NCI-H128 (cell line): Measurements from ENCODE around the gene MAN2C1.
"Not testable (repeated sequence)": the region's sequence is repeated elsewhere in the genome, so short reads cannot be mapped to it uniquely, and the experiment has no call there.

Source experiments
- DNase-seq: peaks from one replicate; lab custom pipeline; 2025; ENCODE audit not compliant: unreplicated experiment; lab: John Stamatoyannopoulos, UW

MAN2C1 gene

GRCh38 chr15:75347222-75348033, 21.0 kb downstream of the MAN2C1 start:
- DNase-seq = no peak

- peak; percentile 3 for DNase-seq
Observed at GRCh38 chr15:75346796-75347221, 21.6 kb downstream of the MAN2C1 start, which contains the start of gene NEIL1. NEIL1 (plus strand) TSS chr15:75347039; CDS start chr15:75348906, 1,867 bp downstream.

GRCh38 chr15:75343953-75344352, 24.5 kb downstream of the MAN2C1 start:
- not testable (repeated sequence) for DNase-seq

- DNase-seq = no peak
Observed at GRCh38 chr15:75342221-75342620, 26.2 kb downstream of the MAN2C1 start.

- DNase-seq = no peak
Observed at GRCh38 chr15:75339531-75340240, 28.7 kb downstream of the MAN2C1 start.

- DNase-seq = no peak
Observed at GRCh38 chr15:75338661-75339240, 29.7 kb downstream of the MAN2C1 start.

- peak; percentile 86 for DNase-seq
Observed at GRCh38 chr15:75335705-75336355, 32.6 kb downstream of the MAN2C1 start, which contains the start of gene COMMD4. COMMD4 (plus strand) TSS chr15:75336063; CDS start chr15:75336090, 27 bp downstream.

GRCh38 chr15:75335313-75335704, 33.1 kb downstream of the MAN2C1 start:
- DNase-seq = no peak

GRCh38 chr15:75333654-75334419, 34.6 kb downstream of the MAN2C1 start:
- not testable (repeated sequence) for DNase-seq

- DNase-seq = not testable (repeated sequence)
Observed at GRCh38 chr15:75332093-75332492, 36.3 kb downstream of the MAN2C1 start.

- DNase-seq = no peak
Observed at GRCh38 chr15:75329571-75329970, 38.8 kb downstream of the MAN2C1 start.

- no peak for DNase-seq
Observed at GRCh38 chr15:75328493-75329314, 39.7 kb downstream of the MAN2C1 start.

GRCh38 chr15:75327491-75327890, 40.9 kb downstream of the MAN2C1 start:
- DNase-seq = no peak

- no peak for DNase-seq
Observed at GRCh38 chr15:75327005-75327404, 41.4 kb downstream of the MAN2C1 start.

- no peak for DNase-seq
Observed at GRCh38 chr15:75325922-75326321, 42.5 kb downstream of the MAN2C1 start.

GRCh38 chr15:75321711-75322110, 46.7 kb downstream of the MAN2C1 start:
- DNase-seq = no peak

GRCh38 chr15:75319231-75319897, 49.0 kb downstream of the MAN2C1 start:
- not testable (repeated sequence) for DNase-seq

GRCh38 chr15:75314552-75315290, 53.7 kb downstream of the MAN2C1 start:
- no peak for DNase-seq
